M059J (cell line): ENCODE data around the gene ZNF43. TPM values are rescaled to one million over a fixed set of nuclear protein-coding genes. Genes with fewer than 3 reads are reported as not detected.
A peak's percentile ranks its signal among the peaks of the same experiment; 100 is the strongest.
"Not testable (repeated sequence)": the region's sequence is repeated elsewhere in the genome, so short reads cannot be mapped to it uniquely, and the experiment has no call there.

Source experiments
- DNase-seq: peaks from one replicate; pipeline ENCODE4 v3.0.0-alpha.2; 2012; ENCODE audit warnings: low read depth
- total RNA-seq: library from RNA; depleted of rRNA; stranded (reverse); fragments of >200 nt; shearing (Covaris generic); gene quantifications from 2 replicates; pipeline ENCODE4 v1.2.3, GENCODE V29; 2014; rRNA removed

Gene ZNF43
- total RNA-seq, 1 experiment from 2014 or later, result 8.7 TPM

GRCh38 chr19:21808400-21809000, 27.5 kb downstream of the ZNF43 start:
- not testable (repeated sequence) for DNase-seq

GRCh38 chr19:21789466-21790085, 46.4 kb downstream of the ZNF43 start:
- no peak for DNase-seq

- no peak for DNase-seq
These were observed 49.0 kb downstream of the ZNF43 start for GRCh38 chr19:21786936-21787335.

- DNase-seq, result not testable (repeated sequence)
These were observed 60.2 kb downstream of the ZNF43 start for GRCh38 chr19:21775792-21776191.

- peak; percentile 94 for DNase-seq
These were observed 68.7 kb downstream of the ZNF43 start, which contains the start of gene ZNF100 for GRCh38 chr19:21767065-21767800. TSS of gene ZNF100 (minus strand) at chr19:21767579. CDS start at chr19:21767429, 150 bp downstream.

- DNase-seq, result peak; percentile 15
These were observed 69.3 kb downstream of the ZNF43 start for GRCh38 chr19:21766705-21767064.

- DNase-seq, result no peak
These were observed 70.8 kb downstream of the ZNF43 start for GRCh38 chr19:21765151-21765550.

- not testable (repeated sequence) for DNase-seq
These were observed 74.4 kb downstream of the ZNF43 start for GRCh38 chr19:21761547-21761946.

- no peak for DNase-seq
These were observed 77.7 kb downstream of the ZNF43 start for GRCh38 chr19:21758296-21758695.

GRCh38 chr19:21755555-21755954, 80.4 kb downstream of the ZNF43 start:
- not testable (repeated sequence) for DNase-seq

Other genes starting within 250 kb of the ZNF43 start
- gene ZNF100, start 68.6 kb downstream of the ZNF43 start, total RNA-seq, result 4.8 and 6.9 TPM in 2 replicates
- gene ZNF208, start 174.8 kb upstream of the ZNF43 start, total RNA-seq, result not detected in 2 replicates
- gene ZNF257, start 216.3 kb upstream of the ZNF43 start, total RNA-seq, result 0.05 TPM in 1 of 2 replicates, not detected in the other